AG09319 (cell line): ENCODE results near the gene ARID1B.

Experiments
- DNase-seq: peaks from one replicate; pipeline ENCODE4 v3.0.0-alpha.2; 2010; ENCODE audit warnings: low read depth; ENCODE audit errors: extremely low read depth
- CTCF ChIP-seq: IDR thresholded peaks from 2 replicates; pipeline ENCODE4 v1.5.1; 2011; ENCODE audit warnings: low read depth, mild to moderate bottlenecking, inconsistent platforms, low read length, moderate library complexity

The ARID1B gene

GRCh38 chr6:156879591-156879990 lies 102.4 kb downstream of the ARID1B start:
- no peak for DNase-seq
- no peak for TF ChIP-seq CTCF

- no peak for DNase-seq
- TF ChIP-seq CTCF, result no peak
Measured at GRCh38 chr6:156880913-156881312, 103.7 kb downstream of the ARID1B start.

- no peak for TF ChIP-seq CTCF
- DNase-seq, result no peak
Measured at GRCh38 chr6:156881687-156882629, 104.8 kb downstream of the ARID1B start.

DNA sequence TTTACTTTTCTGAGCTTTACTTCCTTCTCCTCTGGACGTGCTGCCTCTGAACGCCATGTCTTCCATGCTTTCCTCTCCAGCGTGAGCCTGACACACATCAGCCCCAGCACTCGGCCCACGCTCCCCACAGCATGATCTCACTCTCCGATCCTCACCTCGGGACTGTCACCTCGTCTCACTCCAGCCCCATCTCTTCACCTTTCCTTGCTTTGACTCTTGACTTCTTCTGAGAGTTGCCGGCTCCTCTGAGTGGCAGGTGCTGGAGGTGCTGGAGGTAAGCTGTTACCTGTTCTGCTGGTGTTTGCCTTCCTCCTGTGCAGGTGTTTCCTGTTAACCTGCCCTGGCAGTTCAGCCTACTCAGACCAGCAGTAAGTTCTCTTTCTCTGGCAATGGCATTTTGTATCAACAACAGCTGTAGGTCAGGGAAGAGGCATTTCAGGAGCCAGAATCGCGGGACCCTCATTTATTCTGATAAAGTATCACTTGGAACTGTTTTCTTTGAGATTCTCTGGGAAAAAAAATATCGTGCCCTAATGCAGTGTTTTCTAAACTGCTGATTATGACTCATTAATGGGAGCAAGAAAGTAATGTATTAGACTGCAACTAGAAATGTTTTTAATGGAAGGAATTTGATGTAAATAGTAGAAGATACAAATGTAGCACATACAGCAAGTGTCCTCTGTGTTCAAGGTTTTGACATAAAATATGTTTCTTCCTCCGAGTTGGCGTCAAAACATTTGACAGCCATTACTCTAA lies 106.5 kb downstream of the ARID1B start:
- no peak for TF ChIP-seq CTCF
- DNase-seq, result no peak

DNA sequence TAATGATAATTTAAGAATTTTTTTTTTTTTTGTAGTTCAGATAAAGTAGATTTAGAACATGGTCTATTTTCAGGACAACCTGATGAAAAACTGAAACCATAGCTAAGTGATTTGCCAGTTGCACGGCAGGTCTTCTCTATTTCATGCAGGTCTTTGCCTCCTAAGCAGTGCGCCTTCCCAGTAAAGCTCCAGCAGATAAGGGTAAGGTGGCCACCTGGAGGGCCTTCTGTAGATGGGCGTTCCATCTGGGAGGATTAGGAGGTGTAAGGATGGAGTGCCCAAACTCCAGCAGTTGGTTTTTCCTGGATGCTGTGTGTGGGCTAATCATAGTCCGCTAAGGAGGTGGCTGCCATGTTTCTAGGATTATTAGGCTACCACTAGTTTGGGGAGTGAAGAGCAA lies 107.1 kb downstream of the ARID1B start:
- TF ChIP-seq CTCF, result no peak
- no peak for DNase-seq

GRCh38 chr6:156885562-156885961 lies 108.4 kb downstream of the ARID1B start:
- no peak for DNase-seq
- TF ChIP-seq CTCF, result no peak

GRCh38 chr6:156886409-156886808 lies 109.2 kb downstream of the ARID1B start:
- DNase-seq, result no peak
- TF ChIP-seq CTCF, result no peak
